Measurements from ENCODE around the gene BECN2. TPM values are rescaled to one million over a fixed set of nuclear protein-coding genes. Genes with fewer than 3 reads are reported as not detected.

The BECN2 gene
- total RNA-seq, 2 experiments from 2014 or later = not detected

DNA sequence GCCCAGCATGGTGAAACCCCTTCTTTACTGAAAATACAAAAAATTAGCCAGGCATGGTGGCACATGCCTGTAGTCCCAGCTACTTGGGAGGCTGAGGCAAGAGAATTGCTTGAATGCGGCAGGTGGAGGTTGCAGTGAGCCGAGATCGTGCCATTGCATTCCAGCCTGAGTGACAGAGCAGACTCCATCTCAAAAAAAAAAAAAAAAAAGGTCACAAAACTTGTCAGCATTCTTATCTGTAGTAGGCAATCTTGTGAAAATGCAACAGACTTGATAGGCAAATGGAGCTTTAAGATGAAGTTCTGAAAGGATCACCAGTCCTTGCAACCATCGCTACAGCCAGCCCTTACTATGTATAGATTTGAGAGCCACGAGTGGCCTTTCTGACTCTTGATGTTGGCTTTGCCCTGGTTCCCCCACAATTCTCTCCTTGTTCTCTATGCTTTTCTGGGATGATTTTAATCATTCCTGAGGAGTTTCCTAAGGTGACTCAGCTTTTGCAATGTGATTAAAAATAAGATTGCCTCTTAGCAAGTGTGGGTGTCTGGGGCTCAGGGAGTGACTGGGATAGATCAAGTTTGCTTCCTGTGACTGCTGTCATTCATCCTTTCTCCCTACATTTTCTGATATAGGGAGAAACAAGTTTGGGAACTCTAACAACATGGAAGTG is 48.4 kb downstream of the BECN2 start:
- H3K36me3 Mint-ChIP-seq = no peaks in the 10 kb centered on the region
- H3K27me3 Mint-ChIP-seq = peaks cover 2% of the 10 kb centered on the region
- H3K27ac Mint-ChIP-seq = no peak overlapping the region

DNA sequence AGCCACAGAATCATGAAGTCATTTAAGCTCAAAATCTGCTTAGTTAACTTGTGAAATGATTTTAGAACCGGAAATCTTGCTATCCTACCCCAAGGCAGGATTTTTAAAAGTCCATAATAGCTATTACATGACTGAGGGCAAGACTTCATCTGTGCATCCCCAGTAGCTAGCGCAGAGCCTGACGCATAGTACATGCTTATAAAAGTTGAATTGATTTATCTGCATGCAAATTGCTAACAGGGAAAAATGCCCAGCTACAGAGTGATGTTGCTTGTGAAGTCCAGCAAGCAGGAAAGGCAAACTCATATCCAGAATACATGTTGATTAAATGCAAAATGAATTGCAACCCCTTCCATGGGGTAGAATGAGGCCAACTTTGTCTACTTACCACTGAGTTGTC is 49.4 kb downstream of the BECN2 start:
- Mint-ChIP-seq H3K27me3 (peaks cover 2% of the 10 kb centered on the region), H3K27ac (no peak overlapping the region), H3K4me3 (no peak overlapping the region), H3K9me3 (no peaks in the 10 kb centered on the region), H3K4me1 (ENCODE audit: low read depth) (no peaks in the 10 kb centered on the region), H3K36me3 (no peaks in the 10 kb centered on the region)
- POLR2A ChIA-PET = no interaction called here
- DNase-seq = no peak
- intact Hi-C loops (cut with micrococcal nuclease) = no loop called here
- CTCF ChIA-PET = interaction anchor here (2.1 kb wide), 1 partner anchor 9 kb away, joined by 16 read pairs; the partner anchor contains the start of gene MAP1LC3C

More for the DNA sequence above, 48.4 kb downstream of the BECN2 start:
- Mint-ChIP-seq H3K9me3 (no peaks in the 10 kb centered on the region), H3K4me3 (no peak overlapping the region), H3K4me1 (ENCODE audit: low read depth) (no peaks in the 10 kb centered on the region)
- no peak for DNase-seq
- intact Hi-C loops (cut with micrococcal nuclease) = no loop called here
- CTCF ChIA-PET = no interaction called here
- POLR2A ChIA-PET = no interaction called here

Other genes starting within 250 kb of the BECN2 start
- 10 to 100 TPM; 44.3 to 50.0 TPM for gene EXO1, start 109.6 kb upstream of the BECN2 start, total RNA-seq
- not detected for gene MAP1LC3C, start 41.3 kb downstream of the BECN2 start, total RNA-seq

All from activated CD4-positive, alpha-beta memory T cell treated with anti-CD3 and anti-CD28 coated beads for 36 hours (primary cell).